GM18909 (cell line): ENCODE results near the gene PIP5K1B.
A peak's percentile ranks its signal among the peaks of the same experiment; 100 is the strongest.
"Not testable (repeated sequence)": the region's sequence is repeated elsewhere in the genome, so short reads cannot be mapped to it uniquely, and the experiment has no call there.

Experiments used
- ATAC-seq: cut with Tn5 transposase; IDR thresholded peaks from one replicate; pipeline ENCODE4 v1.9.1; 2021; ENCODE audit warnings: mild to moderate bottlenecking; ENCODE audit not compliant: unreplicated experiment, poor library complexity

The PIP5K1B gene

GRCh38 chr9:68969538-68969937 is 264.5 kb downstream of the PIP5K1B start:
- no peak for ATAC-seq

GRCh38 chr9:68970151-68970550 is 265.1 kb downstream of the PIP5K1B start:
- no peak for ATAC-seq

- no peak for ATAC-seq
Observed at GRCh38 chr9:68973619-68974018, 268.6 kb downstream of the PIP5K1B start.

GRCh38 chr9:68974431-68974830 is 269.4 kb downstream of the PIP5K1B start:
- peak; percentile 88 for ATAC-seq

GRCh38 chr9:68974901-68975300 is 269.9 kb downstream of the PIP5K1B start:
- ATAC-seq, result no peak

GRCh38 chr9:68975365-68976043 is 270.5 kb downstream of the PIP5K1B start:
- ATAC-seq, result no peak

- peak; percentile 26 for ATAC-seq
Observed at GRCh38 chr9:68978066-68978465, 273.0 kb downstream of the PIP5K1B start.

GRCh38 chr9:68978501-68978900 is 273.5 kb downstream of the PIP5K1B start:
- no peak for ATAC-seq

GRCh38 chr9:68979538-68980314 is 274.7 kb downstream of the PIP5K1B start:
- ATAC-seq, result peak; percentile 34

- no peak for ATAC-seq
Observed at GRCh38 chr9:68980341-68980914, 275.4 kb downstream of the PIP5K1B start.

GRCh38 chr9:68981789-68982188 is 276.7 kb downstream of the PIP5K1B start:
- ATAC-seq, result peak; percentile 52

- no peak for ATAC-seq
Observed at GRCh38 chr9:68983008-68983411, 278.0 kb downstream of the PIP5K1B start.

- ATAC-seq, result no peak
Observed at GRCh38 chr9:68983522-68984424, 278.7 kb downstream of the PIP5K1B start.

GRCh38 chr9:68986949-68987348 is 281.9 kb downstream of the PIP5K1B start:
- ATAC-seq, result not testable (repeated sequence)

GRCh38 chr9:68991457-68991856 is 286.4 kb downstream of the PIP5K1B start:
- ATAC-seq, result no peak

GRCh38 chr9:68995776-68996175 is 290.7 kb downstream of the PIP5K1B start:
- no peak for ATAC-seq

GRCh38 chr9:68996462-68996861 is 291.4 kb downstream of the PIP5K1B start:
- no peak for ATAC-seq

GRCh38 chr9:68997666-68998065 is 292.6 kb downstream of the PIP5K1B start:
- no peak for ATAC-seq

- no peak for ATAC-seq
Observed at GRCh38 chr9:68998385-68998784, 293.3 kb downstream of the PIP5K1B start.

GRCh38 chr9:68998812-68999211 is 293.8 kb downstream of the PIP5K1B start:
- peak; percentile 55 for ATAC-seq
